A549 (cell line): ENCODE measurements around the gene SPANXC. TPM values are rescaled to one million over a fixed set of nuclear protein-coding genes. Genes with fewer than 3 reads are reported as not detected.
A peak's percentile ranks its signal among the peaks of the same experiment; 100 is the strongest.
"Not testable (repeated sequence)": the region's sequence is repeated elsewhere in the genome, so short reads cannot be mapped to it uniquely, and the experiment has no call there.

Source experiments
- ATAC-seq, 2 experiments: fragments of 200-7000 bp in 1 of 2; fragments of >200 bp in 1 of 2; cut with Nextera tagmentation in 1 of 2; cut with Tn5 transposase in 1 of 2; 3 replicates each; pipeline versions ENCODE4 v1.8.0 to v1.9.1; 2018 to 2020; ENCODE audit warnings: mild to moderate bottlenecking in 1 of 2, moderate library complexity in 1 of 2
- CTCF ChIA-PET: fragments of 300-600 bp; sonication (Branson Sonifier 250); formaldehyde crosslinking; extraction: SDS; loops from one replicate; lab custom pipeline; 2021; ENCODE audit warnings: antibody characterized with exemption, inconsistent platforms; lab: Yijun Ruan, JAX
- POLR2A ChIA-PET: fragments of 350-600 bp; formaldehyde crosslinking; extraction: SDS; loops from one replicate; lab custom pipeline; 2021; ENCODE audit warnings: antibody characterized with exemption, inconsistent platforms; lab: Yijun Ruan, JAX
- DNase-seq, 2 experiments: peaks; one replicate each; pipeline versions ENCODE4 v3.0.0 to v3.0.0-alpha.2; 2011 to 2016; ENCODE audit warnings: low read depth in 1 of 2, low spot score in 1 of 2
- FAIRE-seq: peaks from 2 replicates; lab custom pipeline; 2011; peaks lifted over from hg19 to GRCh38; lab: Jason Lieb, UNC
- H3K27ac ChIP-seq, 2 experiments: fragments of >200 bp; sonication (Bioruptor Twin); formaldehyde crosslinking; 3 replicates each; pipeline ENCODE4 v1.5.1; 2016 to 2017
- H3K4me1 ChIP-seq: fragments of >200 bp; sonication (Bioruptor Twin); formaldehyde crosslinking; 3 replicates; pipeline ENCODE4 v1.6.1; 2016
- H3K4me2 ChIP-seq: fragments of >200 bp; sonication (Bioruptor Twin); formaldehyde crosslinking; 3 replicates; pipeline ENCODE4 v1.6.1; 2016
- H3K4me3 ChIP-seq: fragments of >200 bp; sonication (Bioruptor Twin); formaldehyde crosslinking; 3 replicates; pipeline ENCODE4 v1.5.1; 2016
- H3K9me3 ChIP-seq: fragments of >200 bp; sonication (Bioruptor Twin); formaldehyde crosslinking; 3 replicates; pipeline ENCODE4 v1.6.1; 2016
- BHLHE40 ChIP-seq: IDR thresholded peaks from 2 replicates; pipeline ENCODE4 v1.6.1; 2012; ENCODE audit warnings: low read depth, low read length, inconsistent platforms
- CBX8 ChIP-seq: fragments of 200-600 bp; sonication (generic); IDR thresholded peaks from 2 replicates; pipeline ENCODE4 v1.6.1; 2016
- CEBPB ChIP-seq, 2 experiments: fragments of >200 bp in 1 of 2; sonication (Bioruptor Twin) in 1 of 2; formaldehyde crosslinking in 1 of 2; IDR thresholded peaks; 2 replicates each; pipeline ENCODE4 v1.6.1; 2012 to 2016
- CHD4 ChIP-seq: fragments of 200-600 bp; sonication (generic); IDR thresholded peaks from 2 replicates; pipeline ENCODE4 v1.6.1; 2016; ENCODE audit warnings: antibody characterized with exemption, mild to moderate bottlenecking, borderline replicate concordance
- GATA3 ChIP-seq: IDR thresholded peaks from 2 replicates; pipeline ENCODE4 v1.6.1; 2012; ENCODE audit warnings: borderline replicate concordance
- HEYL ChIP-seq: fragments of 250-450 bp; sonication (Bioruptor Pico); IDR thresholded peaks from 2 replicates; pipeline ENCODE4 v1.8.0; 2021; ENCODE audit warnings: mild to moderate bottlenecking, moderate library complexity
- HOXB13 ChIP-seq: fragments of 250-450 bp; sonication (Bioruptor Pico); IDR thresholded peaks from 2 replicates; pipeline ENCODE4 v1.5.0; 2020; ENCODE audit warnings: low read depth, mild to moderate bottlenecking, moderate library complexity
- KDM5A ChIP-seq: fragments of 200-600 bp; sonication (generic); IDR thresholded peaks from 2 replicates; pipeline ENCODE4 v1.6.1; 2016; ENCODE audit warnings: antibody characterized with exemption, mild to moderate bottlenecking
- MYC ChIP-seq: IDR thresholded peaks from 2 replicates; pipeline ENCODE4 v1.6.1; 2012; ENCODE audit warnings: mild to moderate bottlenecking, inconsistent platforms, low read length, improper control_type of control experiment, borderline replicate concordance
- RAD21 ChIP-seq, 2 experiments: fragments of >200 bp in 1 of 2; sonication (Bioruptor Twin) in 1 of 2; formaldehyde crosslinking in 1 of 2; IDR thresholded peaks in 1 of 2; conservative IDR thresholded peaks in 1 of 2; 2 replicates in 1 of 2; 3 replicates in 1 of 2; pipeline ENCODE4 v1.6.1; 2012 to 2018; ENCODE audit warnings: inconsistent platforms in 1 of 2
- SMC3 ChIP-seq: fragments of >200 bp; sonication (Bioruptor Twin); formaldehyde crosslinking; IDR thresholded peaks from 3 replicates; pipeline ENCODE4 v1.6.1; 2018; ENCODE audit warnings: inconsistent platforms
- ZNF302 ChIP-seq: fragments of 250-450 bp; sonication (Bioruptor Pico); IDR thresholded peaks from 2 replicates; pipeline ENCODE4 v1.9.0; 2021; ENCODE audit warnings: inconsistent platforms, mild to moderate bottlenecking, moderate library complexity
- WGBS: methylation state at CpG from one replicate; pipeline ENCODE4 v1.1.6; 2017; ENCODE audit errors: missing lambda C conversion rate; 5-methylcytosine and 5-hydroxymethylcytosine counted together
- polyA minus RNA-seq: library from RNA; depleted of rRNA, polyadenylated mRNA; stranded (reverse); fragments of >200 nt; gene quantifications from 2 replicates; pipeline ENCODE4 v1.2.3, GENCODE V29; 2011; rRNA and poly(A)+ RNA removed
- polyA plus RNA-seq, 4 experiments: library from polyadenylated mRNA; depleted of rRNA in 3 of 4; stranded (reverse); fragments of >200 nt; fragmentation: RNase III in 1 of 4; extraction: RNeasy Plus Mini Kit Qiagen cat#74134 plus additional on column Dnase treatment in 1 of 4; gene quantifications; 2 replicates in 3 of 4; 3 replicates in 1 of 4; pipeline ENCODE4 v1.2.3, GENCODE V29; 2011 to 2017
- TF ChIP-seq, protein P1 (sequence below): fragments of >200 bp; sonication (Bioruptor Twin); formaldehyde crosslinking; IDR thresholded peaks from 3 replicates; pipeline ENCODE4 v1.5.1; 2016
- TF ChIP-seq, protein P2 (sequence below): fragments of 450-650 bp; IDR thresholded peaks from 2 replicates; pipeline ENCODE4 v1.6.1; 2014; ENCODE audit warnings: antibody characterized with exemption

SPANXC gene, protein sequence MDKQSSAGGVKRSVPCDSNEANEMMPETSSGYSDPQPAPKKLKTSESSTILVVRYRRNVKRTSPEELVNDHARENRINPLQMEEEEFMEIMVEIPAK
- polyA plus RNA-seq (2011; rRNA removed) (0.39 and 0.40 TPM in 2 replicates), polyA plus RNA-seq (2017; fragmentation: RNase III; extraction: RNeasy Plus Mini Kit Qiagen cat#74134 plus additional on column Dnase treatment) (0.39 to 0.55 TPM in 2 of 3 replicates, not detected in the other), polyA minus RNA-seq (not detected in 2 replicates)
- polyA plus RNA-seq (2012; cell fraction: cytosol; rRNA removed): 0.66 and 1.5 TPM in 2 replicates
- not detected in 2 replicates for polyA plus RNA-seq (2012; cell fraction: nucleus; rRNA removed)

DNA sequence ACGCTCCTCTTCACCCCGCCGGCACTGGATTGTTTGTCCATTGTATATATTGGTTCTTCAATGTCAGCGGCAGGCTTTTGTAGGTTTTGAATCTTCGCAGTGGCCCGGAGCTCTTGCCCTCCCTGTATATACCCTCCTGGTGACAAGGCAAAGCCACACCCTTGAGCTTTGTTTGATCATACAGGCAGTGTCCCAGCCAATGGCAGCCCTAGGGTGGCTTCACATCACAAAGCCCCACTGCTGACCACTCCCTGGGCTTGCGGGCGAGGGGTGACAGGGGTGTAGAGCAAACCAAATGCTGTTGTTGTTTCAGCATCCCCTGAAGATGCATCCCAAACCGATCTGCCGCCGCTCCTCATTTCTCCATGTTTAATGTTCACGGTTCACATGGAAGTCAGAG is at the start of gene SPANXC:
Gene SPANXC, minus strand, starts transcription at position 101 of the 400 bp plus-strand sequence. Its CDS starts 60 bp downstream, at position 41.
- H3K9me3 ChIP-seq, H3K4me3 ChIP-seq, CTCF ChIA-PET, H3K4me1 ChIP-seq, DNase-seq, ATAC-seq, H3K27ac ChIP-seq, H3K4me2 ChIP-seq, POLR2A ChIA-PET, FAIRE-seq: not testable (repeated sequence)
- WGBS: 97% methylated on average over 4 of the region's 12 CpGs

DNA sequence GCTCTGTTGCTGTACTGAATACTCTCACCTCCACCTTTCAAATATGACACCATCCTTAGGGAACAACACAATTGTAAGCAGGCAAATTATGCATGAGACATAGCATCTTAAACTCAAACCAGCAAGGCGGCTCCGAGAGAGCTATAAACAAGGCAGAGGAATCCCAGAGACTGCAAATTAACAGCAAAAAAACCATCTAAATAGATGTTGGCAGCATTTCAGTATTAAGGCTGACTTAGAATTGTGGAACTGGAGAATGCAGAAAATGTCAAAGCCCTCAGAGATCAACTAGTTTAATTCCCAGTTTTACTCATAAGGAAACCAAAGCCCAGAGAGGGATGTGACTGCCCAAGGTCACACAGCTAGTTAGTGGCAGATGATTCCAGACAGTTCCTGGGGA is 37.2 kb upstream of the SPANXC start:
- H3K4me2 ChIP-seq: no peak overlapping the region
- no peaks in the 10 kb centered on the region for H3K4me1 ChIP-seq
- no peak overlapping the region for H3K27ac ChIP-seq
- ChIA-PET POLR2A (no interaction called here), CTCF (interaction anchor here (1.2 to 1.3 kb wide), 2 partner anchors 10 to 13 kb away, joined by 3 to 4 read pairs; no protein-coding TSS in a partner anchor)
- FAIRE-seq (no peak), DNase-seq (no peak), ATAC-seq (no peak)
- no peak overlapping the region for H3K4me3 ChIP-seq
- 95% methylated on average over 2 of the region's 2 CpGs for WGBS
- no peaks in the 10 kb centered on the region for H3K9me3 ChIP-seq
- TF ChIP-seq CBX8 (no peak), MYC (no peak), HOXB13 (CRISPR knock-in tag) (no peak), KDM5A (no peak)
- TF ChIP-seq, protein P1, sequence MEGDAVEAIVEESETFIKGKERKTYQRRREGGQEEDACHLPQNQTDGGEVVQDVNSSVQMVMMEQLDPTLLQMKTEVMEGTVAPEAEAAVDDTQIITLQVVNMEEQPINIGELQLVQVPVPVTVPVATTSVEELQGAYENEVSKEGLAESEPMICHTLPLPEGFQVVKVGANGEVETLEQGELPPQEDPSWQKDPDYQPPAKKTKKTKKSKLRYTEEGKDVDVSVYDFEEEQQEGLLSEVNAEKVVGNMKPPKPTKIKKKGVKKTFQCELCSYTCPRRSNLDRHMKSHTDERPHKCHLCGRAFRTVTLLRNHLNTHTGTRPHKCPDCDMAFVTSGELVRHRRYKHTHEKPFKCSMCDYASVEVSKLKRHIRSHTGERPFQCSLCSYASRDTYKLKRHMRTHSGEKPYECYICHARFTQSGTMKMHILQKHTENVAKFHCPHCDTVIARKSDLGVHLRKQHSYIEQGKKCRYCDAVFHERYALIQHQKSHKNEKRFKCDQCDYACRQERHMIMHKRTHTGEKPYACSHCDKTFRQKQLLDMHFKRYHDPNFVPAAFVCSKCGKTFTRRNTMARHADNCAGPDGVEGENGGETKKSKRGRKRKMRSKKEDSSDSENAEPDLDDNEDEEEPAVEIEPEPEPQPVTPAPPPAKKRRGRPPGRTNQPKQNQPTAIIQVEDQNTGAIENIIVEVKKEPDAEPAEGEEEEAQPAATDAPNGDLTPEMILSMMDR: no peak

DNA sequence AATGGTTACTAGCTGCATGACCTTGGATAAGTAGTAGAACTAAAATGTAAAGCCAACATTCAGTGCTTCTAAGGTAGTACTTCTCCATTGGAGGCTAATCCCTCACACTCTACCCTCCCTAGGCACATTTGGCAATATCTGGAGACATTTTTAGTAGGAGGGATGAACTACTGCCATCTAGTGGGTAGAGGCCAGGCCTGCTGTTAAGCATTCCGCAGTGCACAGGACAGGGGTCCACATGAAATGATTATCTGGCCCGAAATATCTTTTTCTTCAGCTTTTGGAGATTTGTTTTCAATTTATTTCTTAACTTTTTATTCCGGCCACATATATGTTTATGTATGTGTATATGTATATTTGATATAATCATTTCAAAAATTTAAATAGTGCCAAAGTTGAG is 36.0 kb upstream of the SPANXC start:
- H3K4me3 ChIP-seq: no peak overlapping the region
- no peak overlapping the region for H3K27ac ChIP-seq
- peak; percentile 57 to 65 for TF ChIP-seq RAD21 (conservative IDR thresholded peaks at IDR 0.05 in 1 of 2, IDR thresholded peaks at IDR 0.05 in 1 of 2)
- TF ChIP-seq SMC3: peak; percentile 63
- TF ChIP-seq GATA3: no peak
- TF ChIP-seq ZNF302: no peak
- TF ChIP-seq BHLHE40: no peak
- peak in 1 of 2 experiments; percentile 27; a peak in 1 of 4 replicates for TF ChIP-seq CEBPB (IDR thresholded peaks at IDR 0.05)
- TF ChIP-seq, protein P1: peak; percentile 45
- no peak for TF ChIP-seq HEYL (CRISPR knock-in tag)
- TF ChIP-seq, protein P2, sequence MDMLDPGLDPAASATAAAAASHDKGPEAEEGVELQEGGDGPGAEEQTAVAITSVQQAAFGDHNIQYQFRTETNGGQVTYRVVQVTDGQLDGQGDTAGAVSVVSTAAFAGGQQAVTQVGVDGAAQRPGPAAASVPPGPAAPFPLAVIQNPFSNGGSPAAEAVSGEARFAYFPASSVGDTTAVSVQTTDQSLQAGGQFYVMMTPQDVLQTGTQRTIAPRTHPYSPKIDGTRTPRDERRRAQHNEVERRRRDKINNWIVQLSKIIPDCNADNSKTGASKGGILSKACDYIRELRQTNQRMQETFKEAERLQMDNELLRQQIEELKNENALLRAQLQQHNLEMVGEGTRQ: no peak
- TF ChIP-seq CHD4: no peak
- TF ChIP-seq MYC: no peak
- TF ChIP-seq, all 56 proteins: peak for 4
- H3K4me1 ChIP-seq: no peaks in the 10 kb centered on the region
- ChIA-PET CTCF (interaction anchor here (0.6 to 1.4 kb wide), 9 partner anchors 9 to 1131 kb away, joined by 3 to 4 read pairs (median 4); no protein-coding TSS in a partner anchor), POLR2A (no interaction called here)
- no peak overlapping the region for H3K4me2 ChIP-seq
- ATAC-seq: peak; percentile 54 to 68; a peak in 3 of 6 replicates
- 69% methylated on average over 3 of the region's 3 CpGs for WGBS
- FAIRE-seq: peak; percentile 7
- H3K9me3 ChIP-seq: no peaks in the 10 kb centered on the region
- peak in 1 of 2 experiments; percentile 22 for DNase-seq
